ENCODE measurements around the gene DUS2. TPM values are rescaled to one million over a fixed set of nuclear protein-coding genes. Genes with fewer than 3 reads are reported as not detected.

Gene DUS2
- total and polyA plus RNA-seq, 9 of the 15 experiments (the other 6 are each of a cell fraction or from before 2014, with no cell fraction given): 5.8 to 22.5 (median 20.6) TPM

GRCh38 chr16:67986949-67987348 is 36.1 kb upstream of the DUS2 start:
- intact Hi-C loops (cut with micrococcal nuclease): no loop called here
- H3K79me2 ChIP-seq (ENCODE audit: control insufficient read depth, insufficient read depth, low read length): no peaks in the 10 kb centered on the region
- WGBS (ENCODE audit: insufficient coverage, low coverage, missing lambda C conversion rate): 59% methylated on average over 5 of the region's 5 CpGs
- H3K27ac ChIP-seq (ENCODE audit: extremely low read depth, low read depth, low read length): no peak overlapping the region
- H3K27me3 ChIP-seq (ENCODE audit: control insufficient read depth in 2 of 2, insufficient read depth in 2 of 2, low read length in 2 of 2): no peaks in the 10 kb centered on the region
- in situ Hi-C loops (cut with MboI): no loop called here
- FAIRE-seq: no peak
- TF ChIP-seq MEIS2 (IDR thresholded peaks at IDR 0.05; ENCODE audit: partially characterized antibody): no peak
- no peak for TF ChIP-seq COPS2 (conservative IDR thresholded peaks at IDR 0.05)
- TF ChIP-seq ASH1L (IDR thresholded peaks at IDR 0.05; ENCODE audit: borderline replicate concordance, low read depth, partially characterized antibody): no peak
- no peak for TF ChIP-seq GTF2F1 (IDR thresholded peaks at IDR 0.05; ENCODE audit: low read depth, low read length)
- no peak for TF ChIP-seq RBM25 (IDR thresholded peaks at IDR 0.05; ENCODE audit: low read depth, low read length, severe bottlenecking)
- no peak for TF ChIP-seq NCOA6 (IDR thresholded peaks at IDR 0.05)
- TF ChIP-seq STAG1 (CRISPR knock-in tag; IDR thresholded peaks at IDR 0.05; ENCODE audit: borderline replicate concordance): no peak
- no peaks in the 10 kb centered on the region for H3K9me3 ChIP-seq (replicated peaks; ENCODE audit: control insufficient read depth, insufficient read depth, low read depth, low read length)
- H4K20me1 ChIP-seq (replicated peaks; ENCODE audit: control insufficient read depth, insufficient read depth, low read length): no peaks in the 10 kb centered on the region
- POLR2A ChIA-PET: interaction anchor here (0.7 to 1.5 kb wide), 2 partner anchors 35 to 44 kb away, joined by 3 to 5 read pairs; partner anchors contain the start of genes DDX28 and DUS2
- H3K4me2 ChIP-seq (ENCODE audit: insufficient read depth, low read length): no peak overlapping the region
- no peak overlapping the region for H3K4me3 ChIP-seq
- no peaks in the 10 kb centered on the region for H3K9me1 ChIP-seq (ENCODE audit: control insufficient read depth, insufficient read depth, low read length)
- no peaks in the 10 kb centered on the region for H3K36me3 ChIP-seq (ENCODE audit: control insufficient read depth, insufficient read depth, low read length)
- DNase-seq (ENCODE audit: extremely low read depth in 1 of 4, low spot score in 3 of 4): no peak
- peaks cover 19 to 20% of the 10 kb centered on the region in 2 experiments for H3K4me1 ChIP-seq (replicated peaks in 1 of 2; ENCODE audit: control insufficient read depth in 2 of 2, insufficient read depth in 2 of 2, low read length in 2 of 2)
- CTCF ChIA-PET (ENCODE audit: low intra/inter-chr PET ratio): no interaction called here
- H2AFZ ChIP-seq (ENCODE audit: low read depth, low read length): peak overlapping the region; percentile 79
- no TSS peak for BruUV-seq (replicated peaks)
- no peak for ATAC-seq
- no peak overlapping the region; a peak in 1 of 4 replicates for H3K9ac ChIP-seq (ENCODE audit: insufficient read depth in 1 of 2, low read depth in 2 of 2, low read length in 2 of 2)
